HepG2 (cell line): ENCODE results near the gene RIMBP2. TPM values are rescaled to one million over a fixed set of nuclear protein-coding genes. Genes with fewer than 3 reads are reported as not detected.

ENCODE experiments used
- ATAC-seq: fragments of 200-7000 bp; cut with Tn5 transposase; 3 replicates; pipeline ENCODE4 v1.9.1; 2020; ENCODE audit warnings: mild to moderate bottlenecking, moderate library complexity
- BruUV-seq: library from RNA; stranded (reverse); fragments of 400-500 nt; replicated peaks from 2 replicates; lab custom pipeline; 2021; lab: Mats Ljungman, UMichigan
- CTCF ChIA-PET: fragments of 300-600 bp; formaldehyde crosslinking; extraction: SDS; loops from one replicate; lab custom pipeline; 2021; ENCODE audit warnings: low total read pairs, inconsistent platforms, low intra/inter-chr PET ratio; lab: Yijun Ruan, JAX
- POLR2A ChIA-PET: fragments of 350-600 bp; sonication (Branson Sonifier 250); formaldehyde crosslinking; loops from one replicate; lab custom pipeline; 2020; ENCODE audit warnings: antibody characterized with exemption, inconsistent platforms; lab: Yijun Ruan, JAX
- DNase-seq: peaks from one replicate; pipeline ENCODE4 v3.0.0-alpha.2; 2015; ENCODE audit warnings: low spot score
- FAIRE-seq: peaks from 3 replicates; lab custom pipeline; 2011; peaks lifted over from hg19 to GRCh38; lab: Jason Lieb, UNC
- H2AFZ ChIP-seq: one replicate; pipeline ENCODE4 v1.6.1; 2011; ENCODE audit warnings: low read length, inconsistent platforms
- H3K27ac ChIP-seq: fragments of 300-600 bp; 3 replicates; pipeline ENCODE4 v1.8.0; 2011; ENCODE audit warnings: mixed run types, mild to moderate bottlenecking, mixed read lengths, low read length, inconsistent platforms; ENCODE audit not compliant: insufficient read depth; ENCODE audit errors: extremely low read length
- H3K27me3 ChIP-seq, 2 experiments: fragments of 200-600 bp in 1 of 2; 2 replicates in 1 of 2; 3 replicates in 1 of 2; pipeline versions ENCODE4 v1.6.0 to v1.8.0; 2011; ENCODE audit warnings: low read length in 2 of 2, mild to moderate bottlenecking in 2 of 2, moderate library complexity in 2 of 2, inconsistent platforms in 1 of 2; ENCODE audit not compliant: insufficient read depth in 2 of 2, control insufficient read depth in 1 of 2
- H3K36me3 ChIP-seq, 2 experiments: fragments of 200-600 bp in 1 of 2; replicated peaks in 1 of 2; 2 replicates in 1 of 2; 3 replicates in 1 of 2; pipeline versions ENCODE4 v1.5.1 to v1.8.0; 2011; ENCODE audit warnings: low read length in 2 of 2, inconsistent platforms in 1 of 2; ENCODE audit not compliant: insufficient read depth in 2 of 2, control insufficient read depth in 1 of 2
- H3K4me1 ChIP-seq: 2 replicates; pipeline ENCODE4 v1.5.1; 2012; ENCODE audit warnings: low read length, inconsistent platforms; ENCODE audit not compliant: insufficient read depth
- H3K4me2 ChIP-seq: 2 replicates; pipeline ENCODE4 v1.6.0; 2011; ENCODE audit warnings: low read depth, low read length, inconsistent platforms
- H3K4me3 ChIP-seq, 3 experiments: fragments of 200-600 bp in 1 of 3; sonication (generic), shearing (Covaris generic) in 1 of 3; replicated peaks in 1 of 3; 2 replicates each; pipeline ENCODE4 v1.5.1; 2011 to 2016; ENCODE audit warnings: low read length in 3 of 3, inconsistent platforms in 2 of 3, low read depth in 2 of 3, mild to moderate bottlenecking in 2 of 3, control low read depth in 1 of 3, mixed read lengths in 1 of 3; ENCODE audit not compliant: insufficient read depth in 1 of 3
- H3K79me2 ChIP-seq: one replicate; pipeline ENCODE4 v1.6.1; 2011; ENCODE audit warnings: low read length, inconsistent platforms; ENCODE audit not compliant: insufficient read depth
- H3K9ac ChIP-seq: 2 replicates; pipeline ENCODE4 v1.6.0; 2011; ENCODE audit warnings: mild to moderate bottlenecking, low read depth, low read length, inconsistent platforms; ENCODE audit not compliant: insufficient read depth
- H3K9me3 ChIP-seq: 2 replicates; pipeline ENCODE4 v1.5.1; 2012; ENCODE audit warnings: mild to moderate bottlenecking, low read length
- H4K20me1 ChIP-seq: 2 replicates; pipeline ENCODE4 v1.6.0; 2011; ENCODE audit warnings: inconsistent platforms, mild to moderate bottlenecking, low read length, moderate library complexity; ENCODE audit not compliant: insufficient read depth
- CEBPZ ChIP-seq: IDR thresholded peaks from 2 replicates; pipeline ENCODE4 v1.6.1; 2012; ENCODE audit warnings: low read length, improper control_type of control experiment
- HNRNPH1 ChIP-seq: fragments of 200-400 bp; formaldehyde crosslinking; optimal IDR thresholded peaks from 2 replicates; pipeline ENCODE3; 2017; ENCODE audit warnings: mild to moderate bottlenecking, low read depth, low read length
- KLF6 ChIP-seq: IDR thresholded peaks from 2 replicates; pipeline ENCODE4 v1.8.0; 2016; ENCODE audit warnings: missing biosample characterization, missing genetic modification reagents
- MTA3 ChIP-seq: sonication (generic); formaldehyde crosslinking; IDR thresholded peaks from 2 replicates; pipeline ENCODE4 v1.4.0; 2020; ENCODE audit warnings: missing genetic modification reagents
- NAIF1 ChIP-seq: sonication (generic); formaldehyde crosslinking; IDR thresholded peaks from 2 replicates; pipeline ENCODE4 v1.5.0; 2020; ENCODE audit warnings: mild to moderate bottlenecking, missing genetic modification reagents, borderline replicate concordance
- ZFP41 ChIP-seq: sonication (generic); formaldehyde crosslinking; IDR thresholded peaks from 2 replicates; pipeline ENCODE4 v1.4.0; 2020; ENCODE audit warnings: mild to moderate bottlenecking, missing genetic modification reagents, borderline replicate concordance
- ZMYM4 ChIP-seq: sonication (generic); formaldehyde crosslinking; IDR thresholded peaks from 2 replicates; pipeline ENCODE4 v1.8.1; 2023; ENCODE audit warnings: mild to moderate bottlenecking, missing genetic modification reagents
- ZNF546 ChIP-seq: sonication (generic); formaldehyde crosslinking; conservative IDR thresholded peaks from 2 replicates; pipeline ENCODE4 v1.8.1; 2023; ENCODE audit warnings: mild to moderate bottlenecking, missing genetic modification reagents
- ZNF549 ChIP-seq: sonication (generic); formaldehyde crosslinking; IDR thresholded peaks from 2 replicates; pipeline ENCODE4 v1.5.0; 2020; ENCODE audit warnings: missing genetic modification reagents
- ZNF775 ChIP-seq: sonication (generic); formaldehyde crosslinking; IDR thresholded peaks from 2 replicates; pipeline ENCODE4 v1.4.0; 2020; ENCODE audit warnings: missing genetic modification reagents, mild to moderate bottlenecking, moderate library complexity, borderline replicate concordance
- WGBS: methylation state at CpG from one replicate; pipeline ENCODE4 v1.1.6; 2017; ENCODE audit warnings: low lambda C conversion rate; 5-methylcytosine and 5-hydroxymethylcytosine counted together
- in situ Hi-C: cut with HindIII; loops from 2 replicates; pipeline ENCODE4 v1.10.0; 2017; ENCODE audit warnings: low pct_unique_long_range_greater_than_20kb; ENCODE audit not compliant: extremely low pct_ligation_motif_present
- intact Hi-C: fragments of 100-400 bp; cut with micrococcal nuclease; formaldehyde crosslinking; loops from one replicate; pipeline ENCODE4 v1.10.0; 2022; ENCODE audit not compliant: unreplicated experiment
- polyA plus RNA-seq, 8 experiments: library from polyadenylated mRNA; depleted of rRNA in 3 of 8; stranded (reverse) in 7 of 8; unstranded in 1 of 8; fragments of >200 nt; fragmentation: Illumina TruSeq in 4 of 8; extraction: Trizol in 4 of 8; gene quantifications; 2 replicates each; pipeline versions ENCODE4 v1.2.1 to v1.2.3, GENCODE V29; 2011 to 2016; ENCODE audit warnings: low read depth in 4 of 8, missing spikeins in 1 of 8, mixed read lengths in 1 of 8; ENCODE audit not compliant: insufficient read depth in 1 of 8
- total RNA-seq, 5 experiments: library from RNA; depleted of rRNA; stranded (reverse); fragments of >200 nt; fragmentation: Illumina TruSeq; extraction: Trizol; gene quantifications; 2 replicates each; pipeline ENCODE4 v1.2.3, GENCODE V29; 2016; ENCODE audit warnings: low read depth in 1 of 5

RIMBP2 gene
- total and polyA plus RNA-seq, 2 of the 13 experiments (the other 11 are each of a cell fraction or from before 2014, with no cell fraction given) = 0.03 TPM; not detected in 1

GRCh38 chr12:130508847-130509246 lies 207.3 kb downstream of the RIMBP2 start:
- no peak for ATAC-seq
- H4K20me1 ChIP-seq = no peaks in the 10 kb centered on the region
- FAIRE-seq = no peak
- DNase-seq = no peak
- H3K36me3 ChIP-seq = no peaks in the 10 kb centered on the region
- H2AFZ ChIP-seq = no peak overlapping the region
- ChIA-PET CTCF (no interaction called here), POLR2A (no interaction called here)
- no peak overlapping the region for H3K9ac ChIP-seq
- no peak overlapping the region for H3K4me2 ChIP-seq
- no TSS peak for BruUV-seq
- no peak overlapping the region for H3K27ac ChIP-seq
- H3K4me3 ChIP-seq = no peak overlapping the region
- intact Hi-C loops = no loop called here
- TF ChIP-seq ZMYM4 (CRISPR knock-in tag) = no peak
- TF ChIP-seq HNRNPH1 = no peak
- TF ChIP-seq NAIF1 (CRISPR knock-in tag) = no peak
- TF ChIP-seq ZNF549 = no peak
- TF ChIP-seq, all 625 proteins: peak for 0
- in situ Hi-C loops = no loop called here
- H3K79me2 ChIP-seq = no peaks in the 10 kb centered on the region
- no peaks in the 10 kb centered on the region for H3K9me3 ChIP-seq
- no peaks in the 10 kb centered on the region for H3K4me1 ChIP-seq
- 0% methylated on average over 1 of the region's 6 CpGs for WGBS
- H3K27me3 ChIP-seq = peaks cover under 1 to 17% of the 10 kb centered on the region in 2 experiments; a peak in 3 of 5 replicates

GRCh38 chr12:130508318-130508717 lies 207.8 kb downstream of the RIMBP2 start:
- DNase-seq (no peak), FAIRE-seq (no peak), ATAC-seq (no peak)
- no peaks in the 10 kb centered on the region for H3K79me2 ChIP-seq
- H4K20me1 ChIP-seq = no peaks in the 10 kb centered on the region
- 0% methylated on average over 5 of the region's 5 CpGs for WGBS
- no peak for TF ChIP-seq MTA3 (CRISPR knock-in tag)
- TF ChIP-seq ZNF546 (CRISPR knock-in tag) = no peak
- no peak for TF ChIP-seq CEBPZ
- TF ChIP-seq ZNF775 (CRISPR knock-in tag) = no peak
- TF ChIP-seq KLF6 = no peak
- no peak for TF ChIP-seq ZFP41
- H3K27me3 ChIP-seq = peaks cover 0 to 17% of the 10 kb centered on the region in 2 experiments; a peak in 1 of 5 replicates
- in situ Hi-C loops (no loop called here), intact Hi-C loops (no loop called here)
- CTCF ChIA-PET = no interaction called here
- no peak overlapping the region for H3K9ac ChIP-seq
- H2AFZ ChIP-seq = no peak overlapping the region
- H3K9me3 ChIP-seq = no peaks in the 10 kb centered on the region
- no peak overlapping the region for H3K4me2 ChIP-seq
- no peaks in the 10 kb centered on the region for H3K36me3 ChIP-seq
- H3K4me1 ChIP-seq = no peaks in the 10 kb centered on the region
- POLR2A ChIA-PET = no interaction called here
- no TSS peak for BruUV-seq
- H3K27ac ChIP-seq = no peak overlapping the region
- H3K4me3 ChIP-seq = no peak overlapping the region
